NCI-H345 (cell line): ENCODE data around the gene ZBTB49.
A peak's percentile ranks its signal among the peaks of the same experiment; 100 is the strongest.
"Not testable (repeated sequence)": the region's sequence is repeated elsewhere in the genome, so short reads cannot be mapped to it uniquely, and the experiment has no call there.

Experiments
- DNase-seq: peaks from one replicate; lab custom pipeline; 2025; lab: John Stamatoyannopoulos, UW

Gene ZBTB49

DNA sequence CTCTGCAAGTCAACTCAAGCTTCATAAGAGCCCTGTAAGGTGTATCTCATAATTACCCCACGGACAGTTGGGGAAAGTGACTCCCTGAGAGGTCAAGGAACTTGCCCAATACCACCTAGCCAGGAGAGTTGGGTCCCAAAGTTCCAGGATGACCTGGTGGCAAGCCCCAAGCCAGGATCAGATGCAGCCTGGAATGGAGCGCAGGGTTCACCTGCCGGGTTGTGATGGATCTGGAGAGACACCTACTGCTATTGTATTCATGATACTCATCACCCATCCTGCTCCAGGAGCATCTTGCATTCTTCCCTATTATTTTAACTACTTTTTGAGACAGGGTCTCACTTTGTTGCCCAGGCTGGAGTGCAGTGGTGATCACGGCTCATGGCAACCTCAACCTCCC, 36.1 kb downstream of the ZBTB49 start:
- DNase-seq: no peak

DNA sequence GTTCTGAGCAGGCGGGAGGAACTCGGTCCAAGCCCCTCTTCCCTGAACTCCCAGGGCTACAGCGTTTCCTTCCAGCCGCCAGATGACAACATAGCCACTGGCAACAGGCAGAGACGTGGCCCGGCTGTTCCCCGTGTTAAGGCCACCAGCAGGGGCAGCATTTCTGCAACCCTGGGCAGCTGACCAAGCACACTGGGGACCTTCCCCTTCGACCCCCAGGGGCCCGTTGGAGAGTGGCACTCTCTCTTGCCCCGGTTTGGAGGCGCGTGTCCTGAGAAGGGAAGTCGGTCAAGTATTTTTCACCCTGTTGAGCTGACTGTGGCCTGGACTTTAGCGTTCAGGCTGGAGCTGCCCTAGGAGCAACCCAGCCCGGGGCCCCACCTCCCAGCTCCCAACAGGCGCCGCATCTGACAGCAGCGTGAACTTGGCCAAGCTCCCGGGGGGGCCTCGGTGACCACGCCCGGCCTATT, 37.6 kb downstream of the ZBTB49 start:
- DNase-seq: no peak

DNA sequence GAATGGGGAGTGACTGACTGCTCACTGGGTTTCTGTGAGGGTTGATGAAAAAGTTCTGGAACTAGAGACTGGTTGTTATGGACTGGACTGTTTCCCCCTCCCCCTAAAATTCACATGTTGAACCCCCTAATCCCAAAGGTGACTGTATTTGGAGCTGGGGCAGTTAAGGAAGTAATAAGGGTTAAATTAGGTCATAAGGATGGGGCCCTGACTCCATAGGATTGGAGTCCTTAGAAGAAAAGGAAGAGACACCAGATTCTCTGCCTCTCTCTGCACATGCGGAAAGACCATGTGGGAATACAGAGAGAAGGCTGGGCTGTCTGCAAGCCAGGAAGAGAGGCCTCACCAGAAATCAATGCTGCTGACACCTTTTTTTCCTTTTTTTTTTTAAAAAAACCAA, 38.2 kb downstream of the ZBTB49 start:
- no peak for DNase-seq

DNA sequence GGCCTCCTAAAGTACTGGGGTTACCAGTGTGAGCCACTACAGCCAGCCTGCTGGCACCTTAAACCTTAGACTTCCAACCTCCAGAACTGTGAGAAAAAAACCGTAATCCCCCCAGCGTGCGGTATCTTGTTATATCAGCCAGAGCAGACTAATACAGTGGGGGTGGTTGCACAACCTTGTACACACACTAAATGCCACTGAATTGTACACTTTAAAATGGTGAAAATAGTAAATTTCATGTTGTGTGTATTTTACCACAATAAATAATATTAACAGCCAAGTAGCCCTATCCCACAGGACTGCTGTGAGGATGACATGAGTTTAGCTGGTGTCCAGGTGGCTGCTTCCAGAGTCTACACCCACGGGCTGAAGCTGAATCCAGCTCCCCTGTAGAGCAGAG, 38.8 kb downstream of the ZBTB49 start:
- DNase-seq: no peak

DNA sequence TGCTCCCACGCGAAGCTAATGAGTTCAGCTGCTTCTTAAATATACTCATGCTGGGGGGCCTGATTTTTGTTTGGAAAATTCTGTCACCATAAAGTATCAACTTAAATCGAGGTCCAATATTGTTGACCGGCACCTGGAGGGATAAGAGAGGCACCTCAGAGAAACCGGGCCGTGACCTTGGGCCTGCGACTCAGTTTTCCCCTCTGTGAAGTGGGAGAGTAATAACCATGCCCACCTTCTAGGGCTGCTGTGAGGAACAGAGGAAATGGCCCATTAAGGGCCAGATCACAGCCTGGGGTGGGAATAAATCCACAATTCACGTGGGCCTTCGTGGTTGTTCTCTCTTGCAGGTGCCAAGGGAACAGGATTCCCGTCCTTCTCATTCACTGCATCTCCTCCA, 39.4 kb downstream of the ZBTB49 start:
- no peak for DNase-seq

DNA sequence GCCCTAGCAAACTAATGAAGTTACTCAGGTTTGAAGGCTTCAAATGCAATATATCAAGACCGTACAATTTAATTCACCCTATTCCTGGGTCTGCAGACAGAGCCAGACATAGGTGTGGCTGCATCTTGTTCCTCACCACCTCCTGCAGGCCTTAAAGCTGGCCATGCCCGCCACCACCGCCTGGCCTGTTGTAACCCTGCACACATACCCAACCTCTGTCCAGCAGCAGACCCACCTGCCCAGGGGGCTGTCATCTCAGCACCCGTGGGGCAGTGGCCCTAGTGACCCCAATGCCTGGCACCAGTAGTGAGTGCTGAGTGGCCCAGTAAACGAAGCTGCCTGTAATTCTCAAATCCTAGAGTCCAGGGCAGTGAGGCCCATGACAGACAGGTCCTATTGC, 40.7 kb downstream of the ZBTB49 start:
- no peak for DNase-seq

DNA sequence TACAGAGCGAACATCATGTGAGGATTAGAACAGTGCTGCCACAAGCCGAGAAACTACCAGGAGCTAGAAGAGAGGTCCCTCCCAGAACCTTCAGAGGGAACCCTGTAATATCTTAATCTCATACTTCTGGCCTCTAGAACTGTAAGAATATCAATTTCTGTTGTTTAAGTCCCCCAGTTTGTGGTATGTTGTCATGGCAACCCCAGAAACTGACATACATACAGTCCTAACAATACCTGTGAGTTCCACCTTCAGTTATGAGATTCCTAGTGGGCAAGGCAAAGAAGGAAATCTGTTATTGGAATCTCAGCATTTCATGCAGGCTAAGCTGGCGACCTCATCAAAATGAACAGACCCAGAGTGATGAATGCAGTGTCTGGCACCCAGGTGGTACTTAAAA, 42.5 kb downstream of the ZBTB49 start:
- DNase-seq: no peak

DNA sequence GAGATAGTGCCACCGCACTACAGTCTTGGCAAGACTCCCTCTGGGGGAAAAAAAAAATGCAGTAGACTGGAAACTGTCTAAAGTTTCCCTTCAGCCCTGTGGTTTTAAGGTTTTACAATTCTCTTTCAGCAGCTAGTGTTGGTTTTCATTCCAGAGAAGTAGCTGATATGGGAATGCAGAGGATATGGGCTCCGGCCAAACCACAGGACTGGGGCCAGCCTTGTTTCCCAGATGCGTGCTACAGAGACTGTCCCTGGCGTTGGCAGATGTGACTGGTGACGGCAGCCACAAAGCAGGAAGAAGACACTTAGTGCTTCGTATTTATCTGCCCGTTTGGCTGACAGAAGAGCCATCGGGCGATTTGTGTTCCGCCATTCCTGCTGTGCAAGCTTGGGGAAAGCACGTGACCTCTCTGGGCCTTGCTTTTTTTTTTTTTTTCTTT, 43.2 kb downstream of the ZBTB49 start:
- DNase-seq: no peak

DNA sequence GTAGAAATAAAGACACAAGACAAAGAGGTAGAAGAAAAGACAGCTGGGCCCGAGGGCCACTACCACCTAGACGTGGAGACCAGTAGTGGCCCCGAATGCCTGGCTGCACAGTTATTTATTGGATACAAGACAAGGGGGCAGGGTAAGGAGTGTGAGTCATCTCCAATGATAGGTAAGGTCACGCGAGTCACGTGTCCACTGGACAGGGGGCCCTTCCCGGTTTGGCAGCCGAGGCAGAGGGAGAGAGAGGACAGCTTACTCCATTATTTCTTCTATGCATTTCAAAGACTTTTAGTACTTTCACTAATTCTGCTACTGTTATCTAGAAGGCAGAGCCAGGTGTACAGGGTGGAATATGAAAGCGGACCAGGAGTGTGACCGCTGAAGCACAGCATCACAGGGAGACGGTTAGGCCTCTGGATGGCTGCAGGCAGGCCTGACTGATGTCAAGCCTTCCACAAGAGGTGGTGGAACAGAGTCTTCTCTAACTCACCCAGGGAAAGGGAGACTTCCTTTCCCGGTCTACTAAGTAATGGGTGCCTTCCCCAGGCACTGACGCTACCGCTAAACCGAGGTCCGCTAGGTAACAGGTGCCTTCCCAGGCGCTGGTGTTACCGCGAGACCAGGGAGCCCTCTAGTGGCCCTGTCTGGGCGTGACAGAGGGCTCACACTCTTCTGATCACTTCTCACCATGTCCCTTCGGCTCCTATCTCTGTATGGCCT, 44.9 kb downstream of the ZBTB49 start:
- DNase-seq: peak; percentile 56

DNA sequence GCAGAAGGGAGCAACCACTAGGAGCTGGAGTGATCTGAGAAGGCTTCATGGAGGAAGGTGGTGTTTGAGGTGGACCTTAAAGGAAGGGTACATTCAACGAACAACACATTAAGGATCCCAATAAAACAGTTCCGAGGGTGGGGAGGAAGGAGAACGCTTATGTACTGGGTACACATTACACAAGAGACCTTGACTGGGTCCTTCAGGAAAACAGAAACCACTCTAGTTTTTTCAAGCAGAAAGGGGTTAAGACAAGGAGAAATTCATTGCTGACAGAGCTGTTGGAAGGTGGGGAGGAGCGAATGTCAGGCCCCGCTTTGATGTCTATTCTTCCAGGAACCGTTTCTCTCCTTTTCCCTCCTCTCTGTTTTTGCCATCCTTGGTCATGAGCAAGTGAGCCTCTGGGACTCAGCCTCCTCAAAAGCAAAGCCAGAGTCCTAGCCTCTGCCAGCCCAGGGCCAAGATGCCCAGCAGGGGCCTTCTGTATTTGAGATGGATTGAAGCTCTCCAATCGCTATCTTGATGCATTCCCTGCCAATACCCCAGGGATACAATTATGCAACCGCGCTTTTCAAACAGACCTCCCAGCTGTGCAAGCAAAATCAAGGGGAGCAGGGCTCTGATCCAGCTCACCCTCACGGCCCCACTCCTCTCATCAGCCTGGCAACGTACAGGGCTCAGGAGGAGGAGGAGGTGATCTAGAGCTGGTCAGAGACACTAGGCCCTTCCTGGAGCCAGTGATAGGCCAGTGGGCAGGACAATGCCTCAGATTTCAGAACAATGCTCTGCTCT, 48.4 kb downstream of the ZBTB49 start:
- DNase-seq: peak; percentile 3

DNA sequence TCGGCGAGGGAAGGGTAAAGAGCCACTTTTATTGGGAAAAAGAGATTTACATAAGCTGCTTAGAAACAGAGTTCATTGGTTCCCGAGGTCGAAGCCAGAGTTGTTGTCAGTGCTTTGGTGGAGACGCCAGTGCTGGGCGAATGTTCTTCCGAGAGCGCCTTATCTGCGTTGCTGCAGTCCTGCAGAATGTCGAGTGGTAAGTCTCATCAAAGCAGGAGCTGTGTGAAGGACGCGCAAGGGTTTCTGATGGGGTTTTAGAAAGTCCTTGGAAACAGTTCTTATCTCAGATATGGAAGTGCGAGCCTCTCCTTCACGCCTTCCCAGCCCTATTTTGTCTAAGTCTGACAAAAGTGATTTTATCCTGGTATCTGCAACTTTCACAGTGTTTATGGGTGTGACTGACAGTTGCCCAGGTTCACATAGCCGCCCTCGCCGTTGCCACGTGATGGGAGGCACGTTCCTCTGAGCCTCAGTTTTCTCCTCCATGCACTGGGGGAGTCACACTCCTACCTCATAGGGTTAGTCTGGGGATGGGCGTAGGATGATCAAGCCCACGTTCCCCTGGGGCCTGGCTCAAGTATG, 49.5 kb downstream of the ZBTB49 start:
- no peak for DNase-seq

DNA sequence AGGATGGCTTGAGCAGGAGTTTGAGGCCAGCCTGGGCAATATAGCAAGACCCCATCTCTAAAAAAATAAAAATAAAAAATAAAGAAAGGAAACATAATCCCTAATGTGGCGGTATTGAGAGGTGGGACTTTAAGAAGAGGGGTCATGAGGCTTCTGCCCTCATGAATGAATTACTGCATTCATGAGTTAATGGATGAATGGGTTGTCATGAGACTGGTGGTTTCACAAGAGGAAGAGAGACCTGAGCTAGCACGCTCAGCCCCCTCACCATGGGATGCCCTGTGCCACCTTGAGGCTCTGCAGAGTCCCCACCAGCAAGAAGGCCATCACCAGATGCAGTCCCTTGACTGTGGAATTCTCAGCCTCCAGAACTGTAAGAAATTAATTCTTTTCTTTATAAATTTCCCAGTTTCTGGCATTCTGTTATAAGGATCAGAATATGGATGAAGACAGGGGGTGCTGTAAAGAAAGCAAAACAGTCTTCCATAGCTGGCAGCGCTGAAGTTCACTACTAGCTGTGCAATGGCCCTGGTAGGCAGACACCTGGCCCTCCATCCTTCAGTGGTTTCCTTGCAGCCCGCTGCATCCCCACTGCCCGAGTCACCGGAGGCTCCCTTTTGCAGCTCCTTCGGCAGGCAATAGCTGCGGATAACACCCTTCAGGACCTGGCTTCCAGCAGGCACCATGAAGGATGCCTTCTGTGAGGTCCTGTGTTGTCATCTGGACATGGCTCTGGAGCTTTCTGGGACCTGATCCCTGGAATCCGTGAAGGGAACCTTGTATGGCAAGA, 52.0 kb downstream of the ZBTB49 start:
- no peak for DNase-seq

DNA sequence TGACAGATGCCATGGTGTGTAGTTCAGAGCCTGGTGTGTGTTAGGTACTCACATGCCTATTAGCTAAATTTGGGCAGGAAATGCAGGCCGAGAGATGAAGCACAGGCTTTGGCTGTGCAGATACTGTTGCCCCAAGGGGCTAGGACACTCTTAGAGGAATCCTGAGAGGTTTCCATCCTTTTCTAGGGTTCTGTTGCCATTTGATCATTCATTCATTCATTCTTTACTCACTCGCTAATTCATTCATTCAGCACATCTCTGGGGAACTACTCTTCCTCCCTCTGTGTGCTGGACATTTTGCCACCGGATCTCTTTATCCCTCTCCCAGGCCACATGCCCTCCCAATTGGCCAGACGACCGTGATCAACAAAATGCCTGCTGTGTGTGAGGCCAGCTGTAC, 53.0 kb downstream of the ZBTB49 start:
- no peak for DNase-seq

DNA sequence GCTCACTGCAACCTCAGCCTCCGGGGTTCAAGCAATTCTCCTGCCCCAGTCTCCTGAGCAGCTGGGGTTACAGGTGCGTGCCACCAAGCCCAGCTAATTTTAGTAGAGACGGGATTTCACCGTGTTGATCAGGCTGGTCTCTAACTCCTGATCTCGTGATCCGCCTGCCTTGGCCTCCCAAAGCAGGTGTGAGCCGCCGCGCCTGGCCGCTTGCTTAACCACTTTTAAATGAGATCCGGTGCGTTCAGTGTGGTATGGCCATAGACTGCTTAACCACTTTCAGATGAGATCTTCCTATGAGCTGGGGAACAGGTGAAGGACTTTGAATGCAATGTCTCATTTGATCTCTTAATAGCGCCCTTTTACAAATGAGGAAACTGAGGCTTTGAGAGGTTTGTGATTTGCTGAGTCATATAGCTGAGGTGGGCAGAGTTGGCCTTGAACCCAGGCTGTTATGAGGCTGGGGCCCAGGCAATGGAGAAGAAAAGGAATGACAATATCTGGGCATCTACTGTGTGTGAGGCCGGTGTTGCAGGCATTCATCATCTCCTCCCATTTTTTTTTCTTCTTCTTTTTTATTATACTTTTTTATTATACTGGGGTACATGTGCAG, 55.0 kb downstream of the ZBTB49 start:
- DNase-seq: no peak

DNA sequence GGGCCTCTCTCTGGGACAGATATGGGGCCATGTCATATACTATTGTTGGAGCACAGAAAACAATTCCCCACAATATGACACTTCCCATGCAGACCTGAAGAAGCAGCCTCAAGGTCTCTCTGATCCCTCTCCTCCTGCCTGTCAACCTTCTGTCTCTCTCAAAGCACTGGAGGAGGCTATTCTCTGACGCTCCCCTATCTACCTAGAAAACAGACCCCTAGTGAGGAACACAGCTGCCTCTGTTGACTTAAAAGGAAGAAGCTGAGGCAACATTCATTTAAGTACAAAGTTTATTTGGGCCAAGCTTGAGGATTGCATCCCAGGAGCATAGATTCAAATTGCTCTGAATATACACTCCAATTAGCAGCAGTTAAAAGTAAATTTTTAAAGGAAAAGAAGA, 57.5 kb downstream of the ZBTB49 start:
- DNase-seq: no peak

DNA sequence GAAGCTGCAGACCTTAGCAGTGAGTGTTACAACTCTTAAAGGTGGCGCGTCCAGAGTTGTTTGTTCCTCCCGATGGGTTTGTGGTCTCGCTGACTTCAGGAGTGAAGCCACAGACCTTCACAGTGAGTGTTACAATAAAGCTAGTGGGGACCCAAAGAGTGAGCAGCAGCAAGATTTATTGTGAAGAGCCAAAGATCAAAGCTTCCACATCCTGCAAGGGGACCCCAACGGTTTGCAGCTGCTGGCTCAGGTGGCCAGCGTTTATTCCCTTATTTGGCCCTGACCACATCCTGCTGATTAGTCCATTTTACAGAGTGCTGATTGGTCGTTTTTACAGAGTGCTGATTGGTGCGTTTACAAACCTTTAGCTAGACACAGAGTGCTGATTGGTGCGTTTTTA, 58.5 kb downstream of the ZBTB49 start:
- DNase-seq: not testable (repeated sequence)

DNA sequence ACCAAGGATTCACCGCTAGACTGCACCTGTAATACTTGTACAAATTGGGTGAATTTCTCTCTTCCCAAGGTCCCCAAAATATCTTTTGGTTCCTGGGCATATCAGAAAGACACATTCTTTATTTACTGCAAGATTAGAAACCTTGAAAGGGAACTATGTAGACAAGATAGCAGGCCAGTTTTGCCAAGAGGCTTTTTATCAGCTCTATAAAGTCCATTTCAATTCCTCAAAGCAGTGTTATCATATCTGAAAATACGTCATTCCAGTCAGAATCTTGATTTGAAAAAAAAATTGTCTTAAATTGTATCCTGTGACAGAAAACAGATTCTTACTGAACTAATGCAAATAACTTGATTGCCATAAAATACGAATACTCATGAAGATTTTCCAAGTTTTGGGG, 59.8 kb downstream of the ZBTB49 start:
- no peak for DNase-seq

DNA sequence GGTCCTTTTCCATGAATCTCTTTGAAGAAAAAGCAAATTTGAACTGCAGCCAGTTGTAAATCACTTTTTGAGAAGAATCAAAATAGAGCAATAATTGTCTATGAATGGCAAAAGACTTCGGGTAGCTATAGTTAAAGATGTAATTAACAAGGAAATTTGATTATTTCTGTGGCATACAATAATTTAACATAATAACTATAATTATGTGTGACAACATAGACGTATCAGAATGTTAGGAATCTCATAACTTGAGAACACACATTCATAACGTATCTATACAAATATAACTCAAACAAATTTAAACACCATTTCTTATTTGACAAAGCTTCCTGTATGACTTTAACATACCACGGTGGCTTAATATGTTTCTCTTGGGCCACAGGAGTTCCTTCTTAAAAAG, 60.9 kb downstream of the ZBTB49 start:
- no peak for DNase-seq

DNA sequence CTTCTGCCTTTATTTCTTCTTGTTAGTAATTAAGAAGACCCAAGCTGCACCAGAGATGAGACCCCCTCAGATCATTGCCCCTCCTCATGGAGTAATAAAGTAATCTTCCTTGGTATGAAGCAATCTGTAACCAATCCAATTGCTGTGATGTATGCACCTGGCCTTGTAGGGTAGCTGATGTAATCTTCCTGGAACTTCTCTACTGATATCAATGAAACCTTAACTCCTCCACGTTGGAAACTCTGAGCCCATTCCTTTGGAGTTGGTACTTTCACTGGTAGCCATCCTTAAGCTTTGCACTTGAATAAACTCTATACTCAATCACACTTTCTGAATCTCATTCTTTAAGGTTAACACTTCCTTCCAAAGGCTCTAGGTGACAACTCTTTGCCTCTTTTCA, 65.3 kb downstream of the ZBTB49 start:
- no peak for DNase-seq

DNA sequence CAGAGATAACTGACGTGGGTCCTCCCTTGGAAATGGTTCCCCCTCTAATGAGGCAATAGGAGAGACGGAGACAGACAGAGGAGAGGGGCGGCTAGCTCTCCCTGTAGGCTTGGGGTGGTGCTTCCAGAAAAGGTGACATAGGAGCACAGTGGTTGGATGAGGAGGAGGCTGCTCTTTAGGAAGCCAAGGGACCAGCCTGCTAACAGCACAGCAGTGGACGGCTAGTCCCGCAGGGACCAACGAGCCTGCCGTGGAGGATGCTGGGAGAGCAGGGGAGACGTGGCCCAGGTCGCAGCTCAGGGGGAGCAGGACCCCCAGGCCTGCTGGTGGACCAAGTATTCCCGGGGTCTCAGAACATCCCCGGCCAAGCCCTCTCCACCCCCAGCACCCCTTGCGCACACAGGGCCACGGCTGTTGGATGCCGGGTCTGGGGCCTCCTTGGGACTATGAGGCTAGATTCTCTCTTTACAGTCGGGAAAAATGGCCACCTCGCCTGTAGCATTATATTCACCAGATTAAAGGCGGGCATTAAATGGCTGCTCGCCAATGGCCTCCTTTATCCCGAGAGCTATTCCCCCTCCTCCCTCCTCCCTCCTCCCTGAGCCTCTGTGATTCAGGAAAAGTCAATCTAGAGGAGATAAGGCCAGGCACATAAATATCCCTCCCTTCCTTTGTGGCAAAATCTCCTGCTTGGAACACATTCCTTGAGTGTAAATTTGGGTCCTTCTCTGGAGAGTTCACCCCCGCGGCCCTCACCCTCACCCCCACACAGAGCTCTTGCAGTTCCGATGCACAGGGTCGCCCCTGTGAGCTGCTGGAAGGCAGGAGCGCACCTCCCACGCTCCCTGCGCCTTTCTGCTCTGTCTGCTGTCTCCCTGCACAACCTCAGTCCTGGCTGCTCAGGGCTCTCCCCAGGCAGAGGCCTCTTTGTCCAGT, 66.3 kb downstream of the ZBTB49 start:
- DNase-seq: no peak
